ENCODE results near the gene DLG2.

DLG2 gene

DNA sequence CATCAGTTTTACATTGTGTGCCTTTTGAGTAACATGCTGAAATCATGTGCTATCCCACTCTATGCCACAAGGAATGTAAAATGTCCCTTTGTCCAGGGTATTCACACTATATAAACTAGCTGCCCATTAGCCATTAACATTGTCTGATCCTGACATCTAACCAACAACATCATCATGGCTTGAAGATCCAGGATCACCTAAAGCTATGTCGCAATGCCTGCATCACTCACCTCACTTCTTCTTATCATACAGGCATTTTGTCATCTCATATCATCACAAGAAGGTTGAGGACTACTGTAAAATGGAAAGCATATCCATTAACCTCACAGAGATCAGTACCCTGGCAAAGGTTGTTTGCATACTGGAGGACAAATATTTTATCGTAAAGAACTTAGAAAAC, 742.3 kb downstream of the DLG2 start:
- Histone ChIP-seq H2BK120ac (ENCODE audit: low read depth, low read length) (no peak overlapping the region), H4K91ac (ENCODE audit: low read length) (no peak overlapping the region), H2AFZ (ENCODE audit: low read depth, low read length) (no peak overlapping the region), H2BK5ac (ENCODE audit: low read depth, low read length, poor library complexity, severe bottlenecking) (no peak overlapping the region), H3K4me2 (ENCODE audit: low read length, poor library complexity, severe bottlenecking) (no peak overlapping the region), H3K27me3 (ENCODE audit: control insufficient read depth in 1 of 2, insufficient read depth in 1 of 2, low read length in 2 of 2) (no peaks in the 10 kb centered on the region), H3K4me3 (ENCODE audit: insufficient read depth in 1 of 2, low read depth in 1 of 2, low read length in 2 of 2) (no peak overlapping the region), H3K27ac (ENCODE audit: low read length, poor library complexity, severe bottlenecking) (no peak overlapping the region), H3K4me1 (ENCODE audit: control insufficient read depth, insufficient read depth, low read depth, low read length) (no peaks in the 10 kb centered on the region), H3K14ac (ENCODE audit: low read length in 2 of 2) (no peak overlapping the region), H3K9me3 (ENCODE audit: control insufficient read depth, low read length) (no peaks in the 10 kb centered on the region), H3K18ac (ENCODE audit: low read depth in 1 of 2, low read length in 2 of 2) (no peak overlapping the region), H4K8ac (ENCODE audit: low read length) (no peak overlapping the region), H2AK5ac (ENCODE audit: low read length, severe bottlenecking) (no peak overlapping the region), H3K9ac (ENCODE audit: low read length) (no peak overlapping the region), H2BK15ac (ENCODE audit: low read depth, poor library complexity, severe bottlenecking) (no peak overlapping the region), H3K23ac (ENCODE audit: low read length in 2 of 2) (no peak overlapping the region), H3K4ac (ENCODE audit: low read depth in 1 of 2, low read length in 2 of 2) (no peak overlapping the region), H3K36me3 (ENCODE audit: control insufficient read depth in 1 of 2, insufficient read depth in 2 of 2, low read depth in 1 of 2, low read length in 2 of 2) (no peaks in the 10 kb centered on the region), H3K79me1 (replicated peaks; ENCODE audit: low read length, poor library complexity, severe bottlenecking) (no peaks in the 10 kb centered on the region), H2BK12ac (ENCODE audit: low read length in 2 of 2) (no peak overlapping the region)
- DNase-seq: no peak
- 100% methylated on average over 1 of the region's 2 CpGs for WGBS

DNA sequence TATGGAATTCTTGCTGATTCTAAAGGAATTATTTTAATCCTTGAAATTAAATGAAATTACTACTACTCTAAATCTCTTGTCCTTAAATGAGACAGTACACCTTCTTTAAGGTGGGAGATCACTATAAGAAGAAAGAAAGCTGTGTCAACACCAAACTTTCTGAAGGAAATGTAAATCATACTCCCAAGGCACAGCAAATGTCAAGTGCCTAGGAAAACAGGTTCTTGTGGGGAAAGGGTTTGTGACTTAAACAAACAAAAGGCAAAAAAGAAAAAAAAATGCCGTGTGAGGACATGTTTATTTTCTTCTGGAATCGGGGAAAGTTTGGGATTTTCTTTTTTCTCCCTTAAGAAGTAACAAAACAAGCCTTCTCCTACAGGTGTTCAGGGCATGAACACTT, 745.1 kb downstream of the DLG2 start:
- H2BK120ac ChIP-seq (ENCODE audit: low read depth, low read length): no peak overlapping the region
- no peak for DNase-seq
- H2BK5ac ChIP-seq (ENCODE audit: low read depth, low read length, poor library complexity, severe bottlenecking): no peak overlapping the region
- no peak overlapping the region for H3K4me3 ChIP-seq (ENCODE audit: insufficient read depth in 1 of 2, low read depth in 1 of 2, low read length in 2 of 2)
- H3K27ac ChIP-seq (ENCODE audit: low read length, poor library complexity, severe bottlenecking): no peak overlapping the region
- no peak overlapping the region for H4K8ac ChIP-seq (ENCODE audit: low read length)
- H2AFZ ChIP-seq (ENCODE audit: low read depth, low read length): no peak overlapping the region
- WGBS: 87% methylated on average over 2 of the region's 2 CpGs
- no peaks in the 10 kb centered on the region for H3K4me1 ChIP-seq (ENCODE audit: control insufficient read depth, insufficient read depth, low read depth, low read length)
- no peaks in the 10 kb centered on the region for H3K9me3 ChIP-seq (ENCODE audit: control insufficient read depth, low read length)
- H4K91ac ChIP-seq (ENCODE audit: low read length): no peak overlapping the region
- no peak overlapping the region for H3K4me2 ChIP-seq (ENCODE audit: low read length, poor library complexity, severe bottlenecking)
- no peak overlapping the region for H3K18ac ChIP-seq (ENCODE audit: low read depth in 1 of 2, low read length in 2 of 2)
- H3K14ac ChIP-seq (ENCODE audit: low read length in 2 of 2): no peak overlapping the region
- no peak overlapping the region for H2AK5ac ChIP-seq (ENCODE audit: low read length, severe bottlenecking)
- no peak overlapping the region for H3K4ac ChIP-seq (ENCODE audit: low read depth in 1 of 2, low read length in 2 of 2)
- no peak overlapping the region for H2BK12ac ChIP-seq (ENCODE audit: low read length in 2 of 2)
- no peaks in the 10 kb centered on the region for H3K36me3 ChIP-seq (ENCODE audit: control insufficient read depth in 1 of 2, insufficient read depth in 2 of 2, low read depth in 1 of 2, low read length in 2 of 2)
- H3K27me3 ChIP-seq (ENCODE audit: control insufficient read depth in 1 of 2, insufficient read depth in 1 of 2, low read length in 2 of 2): no peaks in the 10 kb centered on the region
- no peak overlapping the region for H3K9ac ChIP-seq (ENCODE audit: low read length)
- H3K23ac ChIP-seq (ENCODE audit: low read length in 2 of 2): no peak overlapping the region
- H2BK15ac ChIP-seq (ENCODE audit: low read depth, poor library complexity, severe bottlenecking): no peak overlapping the region
- H3K79me1 ChIP-seq (replicated peaks; ENCODE audit: low read length, poor library complexity, severe bottlenecking): no peaks in the 10 kb centered on the region

DNA sequence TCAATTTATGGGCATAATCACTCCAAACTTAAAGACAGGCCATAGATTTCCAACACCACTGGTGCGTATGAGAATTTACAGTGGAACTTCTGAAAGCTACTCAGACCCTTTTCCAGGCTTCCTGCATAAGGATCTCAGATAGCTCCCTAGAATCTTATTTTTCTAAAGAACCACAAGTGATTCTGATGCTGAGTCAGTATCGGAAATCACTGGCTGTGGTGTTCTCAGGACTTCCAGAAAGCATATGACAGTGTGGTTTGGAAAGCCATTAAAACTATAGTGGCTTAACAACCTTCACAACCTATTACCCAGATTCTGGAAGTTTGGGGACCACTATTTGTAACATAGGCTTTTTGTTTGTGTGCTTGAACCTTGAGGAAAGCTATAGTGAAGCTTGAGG, 756.0 kb downstream of the DLG2 start:
- no peak overlapping the region for H3K4ac ChIP-seq (ENCODE audit: low read depth in 1 of 2, low read length in 2 of 2)
- DNase-seq: no peak
- H3K36me3 ChIP-seq (ENCODE audit: control insufficient read depth in 1 of 2, insufficient read depth in 2 of 2, low read depth in 1 of 2, low read length in 2 of 2): no peaks in the 10 kb centered on the region
- no peaks in the 10 kb centered on the region for H3K79me1 ChIP-seq (replicated peaks; ENCODE audit: low read length, poor library complexity, severe bottlenecking)
- H3K4me2 ChIP-seq (ENCODE audit: low read length, poor library complexity, severe bottlenecking): no peak overlapping the region
- no peak overlapping the region for H2BK15ac ChIP-seq (ENCODE audit: low read depth, poor library complexity, severe bottlenecking)
- no peak overlapping the region for H3K23ac ChIP-seq (ENCODE audit: low read length in 2 of 2)
- no peak overlapping the region for H3K14ac ChIP-seq (ENCODE audit: low read length in 2 of 2)
- no peak overlapping the region for H2BK12ac ChIP-seq (ENCODE audit: low read length in 2 of 2)
- no peaks in the 10 kb centered on the region for H3K27me3 ChIP-seq (ENCODE audit: control insufficient read depth in 1 of 2, insufficient read depth in 1 of 2, low read length in 2 of 2)
- WGBS: 95% methylated on average over 2 of the region's 2 CpGs
- no peak overlapping the region for H2AFZ ChIP-seq (ENCODE audit: low read depth, low read length)
- H3K18ac ChIP-seq (ENCODE audit: low read depth in 1 of 2, low read length in 2 of 2): no peak overlapping the region
- no peaks in the 10 kb centered on the region for H3K9me3 ChIP-seq (ENCODE audit: control insufficient read depth, low read length)
- no peak overlapping the region for H2AK5ac ChIP-seq (ENCODE audit: low read length, severe bottlenecking)
- H3K27ac ChIP-seq (ENCODE audit: low read length, poor library complexity, severe bottlenecking): no peak overlapping the region
- H2BK120ac ChIP-seq (ENCODE audit: low read depth, low read length): no peak overlapping the region
- H4K91ac ChIP-seq (ENCODE audit: low read length): no peak overlapping the region
- H2BK5ac ChIP-seq (ENCODE audit: low read depth, low read length, poor library complexity, severe bottlenecking): no peak overlapping the region
- no peak overlapping the region for H4K8ac ChIP-seq (ENCODE audit: low read length)
- H3K9ac ChIP-seq (ENCODE audit: low read length): no peak overlapping the region
- no peaks in the 10 kb centered on the region for H3K4me1 ChIP-seq (ENCODE audit: control insufficient read depth, insufficient read depth, low read depth, low read length)
- H3K4me3 ChIP-seq (ENCODE audit: insufficient read depth in 1 of 2, low read depth in 1 of 2, low read length in 2 of 2): no peak overlapping the region

DNA sequence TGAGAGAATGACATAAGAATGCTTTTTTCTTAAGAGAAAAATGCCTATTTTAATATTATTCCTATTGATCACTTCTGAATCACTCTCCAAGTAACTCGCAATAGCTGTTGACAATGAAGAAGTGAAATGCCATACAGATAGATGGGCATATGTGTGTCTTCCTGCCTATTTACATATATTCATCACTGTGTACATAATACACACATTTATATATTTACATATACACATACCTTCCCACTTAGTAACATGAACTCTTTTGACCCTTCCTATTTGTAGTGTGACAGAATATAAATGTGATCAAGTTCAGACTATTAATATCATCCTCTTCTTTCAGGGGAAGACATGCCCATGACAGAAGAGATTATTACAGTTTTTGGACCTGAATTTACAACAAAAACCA, 756.7 kb downstream of the DLG2 start:
- H3K27ac ChIP-seq (ENCODE audit: low read length, poor library complexity, severe bottlenecking): no peak overlapping the region
- no peak overlapping the region for H3K23ac ChIP-seq (ENCODE audit: low read length in 2 of 2)

More for the DNA sequence above, 756.7 kb downstream of the DLG2 start:
- Histone ChIP-seq H3K4ac (ENCODE audit: low read depth in 1 of 2, low read length in 2 of 2) (no peak overlapping the region), H3K27me3 (ENCODE audit: control insufficient read depth in 1 of 2, insufficient read depth in 1 of 2, low read length in 2 of 2) (no peaks in the 10 kb centered on the region), H3K14ac (ENCODE audit: low read length in 2 of 2) (no peak overlapping the region), H3K79me1 (replicated peaks; ENCODE audit: low read length, poor library complexity, severe bottlenecking) (no peaks in the 10 kb centered on the region), H2BK120ac (ENCODE audit: low read depth, low read length) (no peak overlapping the region), H2BK12ac (ENCODE audit: low read length in 2 of 2) (no peak overlapping the region), H3K9me3 (ENCODE audit: control insufficient read depth, low read length) (no peaks in the 10 kb centered on the region), H2AK5ac (ENCODE audit: low read length, severe bottlenecking) (no peak overlapping the region), H2BK5ac (ENCODE audit: low read depth, low read length, poor library complexity, severe bottlenecking) (no peak overlapping the region), H3K4me2 (ENCODE audit: low read length, poor library complexity, severe bottlenecking) (no peak overlapping the region), H2BK15ac (ENCODE audit: low read depth, poor library complexity, severe bottlenecking) (no peak overlapping the region), H4K91ac (ENCODE audit: low read length) (no peak overlapping the region), H3K36me3 (ENCODE audit: control insufficient read depth in 1 of 2, insufficient read depth in 2 of 2, low read depth in 1 of 2, low read length in 2 of 2) (no peaks in the 10 kb centered on the region), H4K8ac (ENCODE audit: low read length) (no peak overlapping the region), H3K4me1 (ENCODE audit: control insufficient read depth, insufficient read depth, low read depth, low read length) (no peaks in the 10 kb centered on the region), H3K4me3 (ENCODE audit: insufficient read depth in 1 of 2, low read depth in 1 of 2, low read length in 2 of 2) (no peak overlapping the region), H2AFZ (ENCODE audit: low read depth, low read length) (no peak overlapping the region), H3K9ac (ENCODE audit: low read length) (no peak overlapping the region), H3K18ac (ENCODE audit: low read depth in 1 of 2, low read length in 2 of 2) (no peak overlapping the region)
- no peak for DNase-seq
- no CpG with 5 or more reads among the region's 1 CpG for WGBS

All from mesenchymal stem cell (in vitro differentiated cells and primary cell).